Amygdala (tissue), 56 donors: ENCODE results near the gene UNC5CL.
"Not testable (repeated sequence)": the region's sequence is repeated elsewhere in the genome, so short reads cannot be mapped to it uniquely, and the experiment has no call there.

Experiments
- DNase-seq, 56 donors: peaks; one replicate each; lab custom pipeline; 2025; lab: John Stamatoyannopoulos, UW

UNC5CL gene

GRCh38 chr6:41011673-41012072 lies 27.3 kb downstream of the UNC5CL start:
- no peak for DNase-seq

DNA sequence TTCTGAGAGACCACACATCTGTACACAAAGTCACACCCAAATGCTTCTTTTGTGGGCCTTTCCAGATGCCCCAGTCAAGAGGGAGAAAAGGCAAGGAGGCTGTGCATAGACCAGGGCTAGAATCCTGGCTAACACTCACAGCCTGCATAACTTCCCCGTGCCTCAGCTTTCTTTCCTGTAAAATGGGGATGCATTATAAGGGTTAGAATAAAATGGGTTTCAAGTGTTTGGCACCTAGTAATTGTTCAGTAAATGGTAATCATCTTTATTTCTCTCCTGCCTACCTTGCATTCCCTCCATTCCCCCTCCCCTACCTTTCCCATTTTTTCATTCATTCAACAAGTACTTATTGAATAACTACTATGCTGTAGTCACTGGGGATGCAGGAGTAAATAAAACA lies 29.4 kb downstream of the UNC5CL start:
- no peak for DNase-seq

GRCh38 chr6:41008011-41008410 lies 31.0 kb downstream of the UNC5CL start:
- DNase-seq, result no peak

GRCh38 chr6:41006980-41007379 lies 32.0 kb downstream of the UNC5CL start:
- DNase-seq, result not testable (repeated sequence)

DNA sequence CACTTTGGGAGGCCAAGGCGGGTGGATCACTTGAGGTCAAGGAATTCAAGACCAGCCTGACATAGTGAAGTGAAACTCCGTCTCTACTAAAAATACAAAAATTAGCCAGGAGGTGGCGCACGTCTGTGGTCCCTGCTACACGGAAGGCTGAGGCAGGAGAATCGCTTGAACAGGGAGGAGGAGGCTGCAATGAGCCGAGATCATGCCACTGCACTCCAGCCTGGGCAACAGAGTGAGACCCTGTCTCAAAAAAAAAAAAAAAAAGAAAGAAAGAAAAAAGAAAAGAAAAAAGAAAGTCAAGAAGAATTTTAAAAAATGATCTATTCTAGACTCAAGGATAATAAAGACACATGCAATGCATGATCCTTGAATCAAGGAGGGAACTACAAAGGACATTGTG lies 32.8 kb downstream of the UNC5CL start:
- peak in 3 of 56 donors; percentile 3 to 18 (median 4) for DNase-seq

- DNase-seq, result no peak
Observed at GRCh38 chr6:41002168-41002567, 36.9 kb downstream of the UNC5CL start.

DNA sequence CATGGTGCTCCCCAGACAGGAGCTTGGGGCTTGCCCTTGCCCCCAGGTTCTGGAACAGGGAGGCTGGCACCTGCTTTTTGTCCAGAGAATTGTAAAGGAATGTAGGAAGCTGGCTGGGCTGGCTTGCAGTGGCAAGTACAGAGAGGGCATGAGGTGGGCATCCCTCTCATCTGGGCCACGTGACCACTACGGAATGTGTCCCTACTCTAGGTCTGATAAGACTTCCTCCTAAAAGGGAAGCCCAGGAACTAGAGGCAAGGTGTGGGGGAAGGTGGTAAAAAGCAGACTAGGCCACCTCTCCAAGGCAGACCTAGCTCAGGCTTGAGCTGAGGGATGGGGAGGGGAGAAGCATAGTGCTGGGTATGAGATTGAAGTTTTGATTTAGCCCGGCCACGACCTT lies 38.8 kb downstream of the UNC5CL start:
- no peak for DNase-seq

- DNase-seq, result peak in 4 of 56 donors; percentile 2 to 13 (median 3)
Observed at GRCh38 chr6:40999569-40999968, 39.5 kb downstream of the UNC5CL start.

- no peak for DNase-seq
Observed at GRCh38 chr6:40998661-40999060, 40.4 kb downstream of the UNC5CL start.

- peak in 1 of 56 donors; percentile 23 for DNase-seq
Observed at GRCh38 chr6:40997234-40997957, 41.6 kb downstream of the UNC5CL start.

- DNase-seq, result peak in 2 of 56 donors; percentile 4 to 18
Observed at GRCh38 chr6:40996591-40997233, 42.3 kb downstream of the UNC5CL start.

DNA sequence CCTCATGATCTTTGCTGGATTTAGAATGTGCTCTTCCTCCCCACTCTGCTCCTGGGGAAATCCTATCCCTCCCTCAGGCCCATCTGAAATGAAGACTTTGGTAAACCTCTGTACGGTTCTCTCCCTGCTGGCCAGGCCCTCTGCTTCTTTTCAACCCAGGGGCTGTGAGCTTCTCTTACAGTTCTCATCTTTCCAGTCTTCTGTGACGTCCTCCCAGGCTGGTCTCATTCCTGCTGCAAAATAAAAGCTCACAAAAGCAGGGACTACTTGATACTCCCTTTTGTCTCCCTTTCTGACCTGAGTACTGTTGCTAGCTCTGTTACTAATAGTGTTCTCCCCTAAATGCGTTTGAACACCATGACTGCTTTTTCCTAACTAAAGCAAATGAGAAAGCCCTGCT lies 46.3 kb downstream of the UNC5CL start:
- DNase-seq, result no peak

- DNase-seq, result no peak
Observed at GRCh38 chr6:40990301-40990700, 48.7 kb downstream of the UNC5CL start.

DNA sequence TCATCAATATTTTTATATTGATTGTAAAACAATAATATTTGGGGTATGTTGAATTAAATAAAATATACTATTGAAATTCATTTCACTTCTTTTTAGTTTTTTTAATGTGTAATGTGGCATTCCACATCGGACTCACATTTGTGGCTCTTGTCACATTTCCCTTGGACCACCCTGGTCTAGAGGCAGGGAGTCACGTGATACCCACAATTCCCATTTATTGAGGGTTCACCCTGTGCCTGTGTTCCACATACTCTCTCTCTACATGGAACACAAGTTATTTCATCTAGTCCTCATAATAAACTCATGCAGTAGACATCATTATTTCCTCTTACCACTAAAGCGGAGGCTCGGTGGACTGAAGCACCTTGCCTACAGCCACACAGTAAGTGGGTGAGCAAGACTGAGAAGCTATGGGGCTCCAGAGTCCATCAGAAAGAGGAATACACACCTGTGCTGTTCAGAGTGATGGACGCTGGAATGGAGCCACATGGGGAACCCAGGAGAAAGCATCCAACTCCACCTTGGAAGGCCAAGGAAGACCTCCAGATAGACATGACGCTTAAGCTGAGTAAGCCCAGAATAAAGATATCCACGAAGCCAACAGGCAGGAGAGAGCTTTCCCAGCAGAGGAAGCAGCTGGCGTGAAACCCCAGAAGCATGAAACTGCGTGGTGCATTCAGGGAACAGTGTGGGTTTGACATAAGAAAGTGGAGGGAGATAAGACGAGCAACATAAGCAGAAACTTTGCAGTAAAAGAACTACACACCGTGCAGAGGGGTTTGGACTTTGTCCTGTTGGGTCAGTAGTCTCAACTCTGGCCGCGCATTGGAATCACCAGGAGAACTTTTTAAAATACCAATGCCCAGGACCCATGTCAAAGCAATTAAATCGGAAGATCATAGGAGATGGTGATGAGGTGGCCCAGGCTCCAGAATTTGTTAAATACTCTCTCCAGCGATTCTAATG lies 49.5 kb downstream of the UNC5CL start:
- DNase-seq, result no peak

DNA sequence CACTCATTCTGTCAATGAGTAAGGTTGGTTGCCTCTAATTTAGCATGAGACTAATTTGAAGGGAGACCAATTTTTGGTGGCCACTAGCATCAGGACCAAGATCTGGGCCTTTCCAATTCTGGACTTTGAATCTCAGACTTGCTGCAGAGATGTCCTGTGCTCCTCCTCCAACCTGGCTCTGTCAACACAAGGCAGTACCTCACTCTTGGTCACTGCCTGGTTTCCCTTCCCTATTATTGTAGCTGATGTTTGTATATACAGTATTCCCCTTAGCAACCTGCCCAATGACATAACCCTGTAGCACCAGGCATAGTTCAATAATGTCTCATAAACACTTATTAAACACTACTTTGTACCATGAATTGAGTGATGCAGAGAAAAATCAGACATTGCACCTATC lies 50.4 kb downstream of the UNC5CL start:
- DNase-seq, result no peak

- no peak for DNase-seq
Observed at GRCh38 chr6:40986921-40987819, 51.9 kb downstream of the UNC5CL start.

GRCh38 chr6:40986364-40986763 lies 52.7 kb downstream of the UNC5CL start:
- DNase-seq, result no peak

- DNase-seq, result no peak
Observed at GRCh38 chr6:40983752-40984151, 55.3 kb downstream of the UNC5CL start.

GRCh38 chr6:40982917-40983316 lies 56.1 kb downstream of the UNC5CL start:
- no peak for DNase-seq

GRCh38 chr6:40978687-40979289 lies 60.2 kb downstream of the UNC5CL start:
- no peak for DNase-seq
